GM23338 (cell line): ENCODE results near the gene ARID3A.

ENCODE experiments used
- TF ChIP-seq, protein P1 (sequence below): IDR thresholded peaks from one replicate; pipeline ENCODE4 v1.6.1; 2018; ENCODE audit warnings: antibody characterized with exemption; ENCODE audit not compliant: unreplicated experiment
- TF ChIP-seq, protein P2 (sequence below), 2 experiments: fragments of 200-600 bp in 1 of 2; sonication (generic) in 1 of 2; conservative IDR thresholded peaks; 2 replicates each; pipeline versions ENCODE4 v1.5.1 to v1.6.1; 2016 to 2017; ENCODE audit warnings: antibody characterized with exemption in 2 of 2, low read depth in 2 of 2, mild to moderate bottlenecking in 2 of 2, moderate library complexity in 1 of 2

DNA sequence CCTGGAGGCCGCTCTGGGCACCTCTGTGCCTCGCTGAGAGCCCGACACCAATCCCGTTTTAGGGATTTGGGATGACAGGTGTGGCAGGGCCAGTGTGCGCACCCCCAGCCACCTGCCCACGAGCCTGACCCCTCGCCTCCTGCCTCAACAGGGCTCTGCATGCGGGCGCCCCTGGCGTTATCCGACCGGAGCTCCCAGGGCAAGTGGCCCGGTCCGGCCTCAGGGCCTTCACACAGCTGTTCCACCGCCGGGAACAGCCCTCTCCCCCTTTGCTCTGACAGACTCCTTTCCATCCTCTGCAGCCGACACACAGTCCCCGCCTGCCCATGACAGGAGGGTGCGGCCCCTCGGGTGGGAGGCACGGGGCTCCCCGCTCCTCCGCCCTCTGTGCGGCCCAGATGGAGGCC is 51.2 kb downstream of the ARID3A start:
- TF ChIP-seq, protein P1, sequence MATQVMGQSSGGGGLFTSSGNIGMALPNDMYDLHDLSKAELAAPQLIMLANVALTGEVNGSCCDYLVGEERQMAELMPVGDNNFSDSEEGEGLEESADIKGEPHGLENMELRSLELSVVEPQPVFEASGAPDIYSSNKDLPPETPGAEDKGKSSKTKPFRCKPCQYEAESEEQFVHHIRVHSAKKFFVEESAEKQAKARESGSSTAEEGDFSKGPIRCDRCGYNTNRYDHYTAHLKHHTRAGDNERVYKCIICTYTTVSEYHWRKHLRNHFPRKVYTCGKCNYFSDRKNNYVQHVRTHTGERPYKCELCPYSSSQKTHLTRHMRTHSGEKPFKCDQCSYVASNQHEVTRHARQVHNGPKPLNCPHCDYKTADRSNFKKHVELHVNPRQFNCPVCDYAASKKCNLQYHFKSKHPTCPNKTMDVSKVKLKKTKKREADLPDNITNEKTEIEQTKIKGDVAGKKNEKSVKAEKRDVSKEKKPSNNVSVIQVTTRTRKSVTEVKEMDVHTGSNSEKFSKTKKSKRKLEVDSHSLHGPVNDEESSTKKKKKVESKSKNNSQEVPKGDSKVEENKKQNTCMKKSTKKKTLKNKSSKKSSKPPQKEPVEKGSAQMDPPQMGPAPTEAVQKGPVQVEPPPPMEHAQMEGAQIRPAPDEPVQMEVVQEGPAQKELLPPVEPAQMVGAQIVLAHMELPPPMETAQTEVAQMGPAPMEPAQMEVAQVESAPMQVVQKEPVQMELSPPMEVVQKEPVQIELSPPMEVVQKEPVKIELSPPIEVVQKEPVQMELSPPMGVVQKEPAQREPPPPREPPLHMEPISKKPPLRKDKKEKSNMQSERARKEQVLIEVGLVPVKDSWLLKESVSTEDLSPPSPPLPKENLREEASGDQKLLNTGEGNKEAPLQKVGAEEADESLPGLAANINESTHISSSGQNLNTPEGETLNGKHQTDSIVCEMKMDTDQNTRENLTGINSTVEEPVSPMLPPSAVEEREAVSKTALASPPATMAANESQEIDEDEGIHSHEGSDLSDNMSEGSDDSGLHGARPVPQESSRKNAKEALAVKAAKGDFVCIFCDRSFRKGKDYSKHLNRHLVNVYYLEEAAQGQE = no peak
- TF ChIP-seq, protein P2, sequence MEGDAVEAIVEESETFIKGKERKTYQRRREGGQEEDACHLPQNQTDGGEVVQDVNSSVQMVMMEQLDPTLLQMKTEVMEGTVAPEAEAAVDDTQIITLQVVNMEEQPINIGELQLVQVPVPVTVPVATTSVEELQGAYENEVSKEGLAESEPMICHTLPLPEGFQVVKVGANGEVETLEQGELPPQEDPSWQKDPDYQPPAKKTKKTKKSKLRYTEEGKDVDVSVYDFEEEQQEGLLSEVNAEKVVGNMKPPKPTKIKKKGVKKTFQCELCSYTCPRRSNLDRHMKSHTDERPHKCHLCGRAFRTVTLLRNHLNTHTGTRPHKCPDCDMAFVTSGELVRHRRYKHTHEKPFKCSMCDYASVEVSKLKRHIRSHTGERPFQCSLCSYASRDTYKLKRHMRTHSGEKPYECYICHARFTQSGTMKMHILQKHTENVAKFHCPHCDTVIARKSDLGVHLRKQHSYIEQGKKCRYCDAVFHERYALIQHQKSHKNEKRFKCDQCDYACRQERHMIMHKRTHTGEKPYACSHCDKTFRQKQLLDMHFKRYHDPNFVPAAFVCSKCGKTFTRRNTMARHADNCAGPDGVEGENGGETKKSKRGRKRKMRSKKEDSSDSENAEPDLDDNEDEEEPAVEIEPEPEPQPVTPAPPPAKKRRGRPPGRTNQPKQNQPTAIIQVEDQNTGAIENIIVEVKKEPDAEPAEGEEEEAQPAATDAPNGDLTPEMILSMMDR (conservative IDR thresholded peaks at IDR 0.05; ENCODE audit: low read depth in 2 of 2) = no peak
